HL-60 (cell line): ENCODE data around the gene CAMTA1.

Source experiments
- DNase-seq, 2 experiments: peaks; one replicate each; pipeline ENCODE4 v3.0.0-alpha.2; 2010 to 2020; ENCODE audit warnings: low read depth in 1 of 2, low spot score in 1 of 2
- H3K27ac ChIP-seq: fragments of 250-450 bp; sonication (Bioruptor Pico); replicated peaks from 2 replicates; pipeline ENCODE4 v1.5.1; 2020; ENCODE audit warnings: mild to moderate bottlenecking, moderate library complexity
- H3K27me3 ChIP-seq: fragments of 250-450 bp; sonication (Bioruptor Pico); 2 replicates; pipeline ENCODE4 v1.5.1; 2021; ENCODE audit warnings: mild to moderate bottlenecking, moderate library complexity; ENCODE audit not compliant: insufficient read depth, poor library complexity, severe bottlenecking
- H3K4me3 ChIP-seq: replicated peaks from 2 replicates; pipeline ENCODE4 v1.5.1; 2011; ENCODE audit warnings: mild to moderate bottlenecking, control low read depth, low read length; ENCODE audit not compliant: insufficient read depth
- CTCF ChIP-seq: IDR thresholded peaks from one replicate; pipeline ENCODE4 v1.5.1; 2011; ENCODE audit warnings: low read length, control low read depth, inconsistent platforms; ENCODE audit not compliant: insufficient read depth
- GABPA ChIP-seq: IDR thresholded peaks from 2 replicates; pipeline ENCODE4 v1.6.1; 2012; ENCODE audit warnings: low read depth
- POLR2AphosphoS5 ChIP-seq: IDR thresholded peaks from 2 replicates; pipeline ENCODE4 v1.6.1; 2012; ENCODE audit warnings: low read depth
- REST ChIP-seq: IDR thresholded peaks from 2 replicates; pipeline ENCODE4 v1.6.1; 2012; ENCODE audit warnings: low read depth; ENCODE audit not compliant: insufficient replicate concordance
- SPI1 ChIP-seq: IDR thresholded peaks from 2 replicates; pipeline ENCODE4 v1.6.1; 2012; ENCODE audit warnings: low read depth, mild to moderate bottlenecking, borderline replicate concordance

The CAMTA1 gene

GRCh38 chr1:7671676-7672075 is 886.4 kb downstream of the CAMTA1 start:
- Histone ChIP-seq H3K27ac (no peak overlapping the region), H3K27me3 (no peaks in the 10 kb centered on the region), H3K4me3 (no peak overlapping the region)
- no peak for DNase-seq
- TF ChIP-seq REST (no peak), POLR2AphosphoS5 (no peak), GABPA (no peak)

- no peaks in the 10 kb centered on the region for H3K27me3 ChIP-seq
- no peak overlapping the region for H3K27ac ChIP-seq
- DNase-seq: no peak
- H3K4me3 ChIP-seq: no peak overlapping the region
- TF ChIP-seq POLR2AphosphoS5 (no peak), GABPA (no peak), SPI1 (no peak), CTCF (no peak), REST (no peak)
Measured at GRCh38 chr1:7672864-7673263, 887.6 kb downstream of the CAMTA1 start.

- TF ChIP-seq GABPA (no peak), POLR2AphosphoS5 (no peak), SPI1 (no peak), CTCF (no peak), REST (no peak)
- no peak for DNase-seq
- no peak overlapping the region for H3K4me3 ChIP-seq
- peaks cover 12% of the 10 kb centered on the region for H3K27me3 ChIP-seq
- H3K27ac ChIP-seq: no peak overlapping the region
Measured at GRCh38 chr1:7674972-7675371, 889.7 kb downstream of the CAMTA1 start.
